GM18519 (cell line): ENCODE results near the gene RERE.

Experiments used
- ATAC-seq: cut with Tn5 transposase; IDR thresholded peaks from one replicate; pipeline ENCODE4 v1.9.1; 2021; ENCODE audit warnings: mild to moderate bottlenecking, moderate library complexity; ENCODE audit not compliant: unreplicated experiment, low FRiP score

The RERE gene

DNA sequence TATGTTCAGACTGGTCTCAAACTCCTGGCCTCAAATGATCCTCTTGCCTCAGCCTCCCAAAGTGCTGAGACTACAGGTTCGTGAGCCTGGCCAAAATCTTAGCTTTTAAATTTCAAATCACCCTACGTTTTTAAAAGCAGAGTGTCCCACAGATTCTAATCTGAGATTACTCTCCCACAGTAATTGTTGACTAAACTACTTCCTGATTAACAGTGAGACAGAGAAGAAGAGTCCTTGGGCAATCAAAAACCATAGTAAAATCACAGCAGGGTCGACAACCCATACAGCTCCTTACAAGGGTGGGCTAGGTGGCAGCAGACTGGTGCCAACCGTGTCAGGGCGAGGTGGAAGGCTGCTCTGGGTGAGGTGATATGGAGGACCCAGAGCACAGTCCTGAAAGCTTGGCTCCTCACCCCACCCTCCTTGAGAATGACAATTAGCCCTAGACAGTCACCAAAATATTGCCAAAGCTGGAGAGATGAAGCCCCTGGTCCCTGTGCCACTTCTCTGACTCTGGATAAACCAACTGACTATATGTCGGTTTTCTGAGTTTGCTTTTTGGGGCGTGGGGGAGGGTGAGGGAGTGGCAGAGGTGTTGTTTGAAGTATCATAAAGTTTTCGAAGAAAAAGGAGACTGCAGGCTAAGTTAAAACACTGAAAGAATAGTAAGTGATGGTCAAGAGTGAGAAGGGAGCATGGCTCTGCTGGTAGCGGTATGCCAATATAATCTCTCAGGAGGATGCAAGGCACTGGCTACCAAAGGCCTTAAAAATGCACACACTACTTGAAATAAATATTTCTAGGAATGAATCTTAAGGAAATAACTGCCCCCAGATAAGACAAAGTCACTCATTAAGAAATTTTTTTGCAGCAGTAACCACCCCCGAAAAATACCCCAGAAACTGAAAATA lies 412.7 kb downstream of the RERE start:
- no peak for ATAC-seq

DNA sequence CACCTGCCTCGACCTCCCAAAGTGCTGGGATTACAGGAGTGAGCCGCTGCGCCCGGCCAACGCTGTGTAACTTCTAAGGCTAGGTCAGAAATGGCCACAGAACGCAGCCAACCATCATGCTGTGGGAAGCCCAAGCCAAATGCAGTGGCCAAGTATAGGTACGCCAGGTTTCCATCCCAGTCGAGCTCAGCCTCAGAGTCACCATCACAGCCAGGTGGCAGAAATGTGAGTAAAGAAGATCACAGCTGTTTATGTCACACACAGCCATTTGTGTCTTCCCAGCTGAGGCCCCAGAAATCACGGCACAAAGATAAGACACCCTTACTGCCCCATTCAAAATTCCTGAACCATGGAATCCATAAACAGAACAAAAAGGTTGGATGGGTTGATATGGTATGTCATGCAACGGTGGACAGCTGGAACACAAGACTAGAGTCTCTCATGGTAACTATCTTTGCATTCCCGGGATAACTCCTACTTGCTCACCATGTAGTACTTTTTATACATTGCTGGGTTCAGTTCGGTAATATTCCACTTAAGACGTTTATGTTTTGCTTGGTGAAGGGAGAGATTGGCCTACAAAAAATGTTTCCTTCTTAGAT lies 415.2 kb downstream of the RERE start:
- no peak for ATAC-seq

DNA sequence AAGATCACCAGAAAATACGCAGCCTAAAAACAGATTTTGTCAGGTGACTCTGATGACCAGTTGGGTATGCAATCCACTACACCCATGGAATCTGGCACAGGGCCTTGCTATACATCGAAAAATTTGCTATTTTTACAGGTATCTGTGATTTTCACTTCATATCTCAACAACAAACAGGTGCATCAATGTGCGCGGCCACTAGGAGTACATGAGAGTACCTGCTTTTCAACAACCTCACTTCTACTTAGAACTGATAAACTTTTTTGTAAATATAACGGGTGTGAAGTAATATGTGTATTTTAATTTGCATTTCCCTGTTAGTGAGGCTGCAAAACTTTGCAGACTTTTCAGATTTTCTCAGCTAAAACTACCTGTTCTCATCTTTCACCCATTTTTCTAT lies 418.8 kb downstream of the RERE start:
- ATAC-seq: no peak

DNA sequence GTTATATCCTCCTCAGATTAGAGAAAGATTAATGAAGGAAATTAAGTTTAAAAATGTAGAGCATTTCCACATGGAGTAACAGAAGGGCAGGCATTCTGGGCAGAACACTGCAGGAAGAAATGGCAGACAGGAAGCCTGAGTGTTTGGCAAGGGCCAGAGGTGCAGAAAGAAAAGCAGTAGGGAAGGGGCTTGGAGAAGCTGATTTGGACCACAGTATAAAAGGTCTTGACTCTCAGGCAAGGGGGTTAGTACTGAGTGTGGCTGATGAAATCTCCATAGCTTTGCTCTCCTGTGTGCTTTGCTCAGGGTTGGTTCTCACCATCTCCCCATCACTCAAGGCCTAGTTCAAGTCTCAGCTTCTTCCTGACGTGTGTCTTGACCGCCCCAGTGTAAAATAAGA lies 419.4 kb downstream of the RERE start:
- no peak for ATAC-seq

DNA sequence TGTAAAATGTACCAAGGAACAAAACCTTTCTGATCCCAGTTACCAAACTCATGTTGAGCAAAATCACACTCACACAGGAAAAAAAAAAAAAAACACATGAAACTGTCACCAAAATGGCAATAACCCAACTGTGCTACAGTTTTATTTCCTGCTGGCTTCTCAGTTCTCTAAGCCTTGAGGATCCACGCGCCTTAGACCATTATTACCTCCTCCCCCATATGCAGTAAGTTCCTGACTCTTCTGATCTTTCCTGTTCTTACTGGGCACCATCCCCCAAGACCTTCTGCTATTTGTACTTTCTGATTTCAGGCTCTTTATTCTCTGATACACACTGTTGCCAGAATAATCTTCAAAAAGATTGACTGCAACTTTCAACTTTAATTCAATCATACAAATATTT lies 419.9 kb downstream of the RERE start:
- no peak for ATAC-seq

DNA sequence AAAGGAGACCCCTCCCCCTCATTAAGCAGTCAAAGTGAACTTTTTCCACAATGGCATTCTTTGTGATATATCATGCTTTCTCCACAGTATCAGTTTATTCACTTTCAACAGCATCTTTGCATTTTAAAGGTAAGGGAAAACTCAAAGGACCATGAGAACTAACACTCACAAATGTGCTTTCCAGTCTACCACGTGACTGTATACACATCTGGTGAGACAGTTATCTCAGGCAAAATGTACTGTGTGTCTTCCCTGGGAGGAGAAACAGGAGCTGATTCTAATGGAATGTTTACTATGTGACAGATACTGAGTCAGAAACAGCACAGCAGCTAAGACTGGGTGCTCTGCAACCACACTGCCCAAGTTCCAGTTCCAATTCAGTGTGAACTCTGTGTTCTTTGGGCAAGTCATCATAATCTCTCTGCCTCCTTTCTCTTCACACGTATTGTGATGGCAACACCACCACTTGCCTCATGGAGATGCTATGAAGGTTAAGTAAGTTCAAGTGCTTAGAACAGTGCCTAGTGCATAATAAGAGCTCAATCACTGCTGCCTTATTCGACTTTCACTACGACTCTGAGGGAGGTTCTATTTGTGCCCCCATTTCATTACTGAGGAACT lies 420.5 kb downstream of the RERE start:
- ATAC-seq: no peak

DNA sequence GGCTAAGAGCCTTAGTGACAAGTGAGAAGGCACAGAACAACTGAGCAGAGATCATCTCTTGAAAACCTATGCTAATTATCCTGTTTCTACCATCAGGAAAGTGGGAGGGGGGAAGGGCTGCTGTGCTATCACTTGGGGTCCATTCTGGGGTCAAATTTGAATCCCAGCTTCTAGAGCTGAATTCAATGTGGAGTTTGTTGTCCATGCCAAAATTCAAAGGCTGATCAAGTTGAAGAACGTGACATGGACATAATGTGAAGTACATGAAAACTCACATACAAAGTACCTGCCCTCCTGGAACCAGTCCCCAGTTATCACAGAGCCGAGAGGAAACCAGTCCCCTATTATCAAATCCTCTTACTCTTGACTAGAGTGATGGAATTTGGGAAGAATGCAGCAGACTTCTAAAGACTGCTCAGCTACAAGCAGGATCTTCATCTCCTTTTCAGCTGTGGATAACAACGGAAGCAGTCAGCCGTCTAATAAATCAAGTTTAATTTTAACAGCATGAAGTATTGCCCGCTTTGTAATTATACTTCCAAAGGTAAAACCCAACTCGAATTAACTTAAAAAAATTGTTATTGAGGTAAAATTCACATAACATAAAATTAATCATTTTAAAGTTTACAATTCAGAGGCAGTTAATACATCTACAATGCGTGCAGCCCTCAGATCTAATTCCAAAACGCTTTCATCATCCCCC lies 421.2 kb downstream of the RERE start:
- no peak for ATAC-seq

DNA sequence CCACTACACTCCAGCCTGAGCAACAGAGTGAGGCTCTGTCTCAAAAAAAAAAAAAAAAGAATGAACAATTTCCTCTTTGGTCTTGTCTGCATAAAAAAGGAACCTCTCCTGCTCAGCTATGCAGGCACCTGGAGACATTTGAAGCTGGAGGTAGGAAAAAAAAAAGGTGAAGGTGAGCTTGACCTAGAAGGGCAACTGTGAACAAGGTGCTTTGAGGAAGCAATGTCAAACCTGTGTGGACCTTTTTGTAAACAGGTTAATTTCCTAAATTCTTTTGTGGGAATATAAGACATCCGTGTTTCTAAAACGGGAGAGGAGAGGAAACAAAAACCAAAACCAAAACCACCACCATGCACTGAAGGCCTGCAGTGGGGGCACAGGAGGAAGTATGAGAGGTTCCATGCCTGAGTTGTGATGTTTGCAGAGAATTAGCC lies 422.0 kb downstream of the RERE start:
- no peak for ATAC-seq

DNA sequence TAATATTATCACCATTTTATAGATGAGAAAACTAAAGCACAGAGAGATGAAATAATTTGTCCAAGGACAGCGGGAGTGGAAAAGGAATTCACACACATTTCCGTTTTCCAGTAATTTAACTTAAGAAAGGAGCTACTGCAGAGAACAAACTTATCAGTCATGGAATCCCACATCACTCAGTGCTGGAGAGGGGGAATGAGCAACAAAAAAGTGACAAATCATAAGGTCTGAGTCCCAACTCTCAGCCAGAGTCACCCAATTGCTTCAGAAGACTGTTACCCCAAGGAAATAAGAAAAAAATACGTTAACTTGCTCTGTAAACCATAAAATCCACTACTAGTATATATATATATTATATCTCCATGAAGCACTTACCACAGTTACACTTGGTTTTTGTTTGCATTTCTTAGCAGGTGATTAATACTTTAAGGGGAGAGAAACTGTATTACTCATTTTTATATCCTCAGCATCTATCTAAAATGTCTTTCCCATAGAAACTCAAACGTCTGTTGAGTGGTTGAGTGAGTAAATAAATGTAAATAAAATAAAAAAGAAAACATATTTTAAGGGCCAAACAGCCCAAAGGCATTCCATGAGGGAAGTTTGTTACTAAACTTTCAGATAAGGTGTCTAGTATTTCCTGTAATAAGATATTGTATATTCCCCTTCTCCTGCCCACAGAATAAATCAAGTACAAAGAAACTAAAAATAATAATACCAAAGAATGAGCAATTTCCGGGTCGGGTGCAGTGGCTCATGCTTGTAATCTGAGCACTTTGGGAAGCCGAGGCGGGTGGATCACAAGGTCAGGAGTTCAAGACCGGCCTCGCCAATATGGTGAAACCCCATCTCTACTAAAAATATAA lies 422.8 kb downstream of the RERE start:
- no peak for ATAC-seq

DNA sequence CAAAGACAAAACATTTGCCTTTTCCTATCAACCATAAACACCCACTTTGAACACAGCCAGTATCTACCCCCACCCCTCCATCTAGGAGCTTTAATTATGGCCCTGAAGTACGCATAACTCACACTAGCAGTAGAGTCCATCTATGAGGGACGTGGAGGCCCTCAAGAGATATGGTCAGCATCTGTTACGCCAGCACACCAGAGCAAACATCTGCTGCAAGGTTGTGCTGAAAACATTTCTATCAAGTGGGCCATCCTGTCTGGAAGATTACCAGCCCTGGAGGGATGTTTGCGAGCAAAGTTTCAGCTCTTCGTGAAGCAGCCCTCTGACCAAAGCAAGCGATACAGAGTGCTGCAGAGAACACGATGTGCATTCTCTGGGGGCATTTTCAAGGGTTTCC lies 424.9 kb downstream of the RERE start:
- no peak for ATAC-seq

DNA sequence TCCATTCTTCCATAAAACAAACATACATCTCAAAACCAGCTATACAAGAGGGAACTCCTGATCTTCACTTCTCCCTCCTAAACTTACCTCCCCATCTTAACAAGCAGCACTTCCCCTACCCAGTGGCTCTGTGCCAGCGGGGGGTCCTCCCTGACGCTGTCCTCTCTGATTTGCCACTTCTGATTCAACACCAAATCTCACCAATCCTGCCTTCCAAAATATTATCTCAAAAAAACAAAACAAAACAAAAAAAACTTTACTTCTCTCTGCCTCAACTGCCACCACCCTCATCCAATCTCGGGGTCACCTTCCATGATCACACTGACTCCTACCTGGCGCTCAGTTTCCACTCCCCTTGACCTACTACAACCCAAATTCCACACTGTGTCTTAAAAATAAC lies 426.7 kb downstream of the RERE start:
- no peak for ATAC-seq

DNA sequence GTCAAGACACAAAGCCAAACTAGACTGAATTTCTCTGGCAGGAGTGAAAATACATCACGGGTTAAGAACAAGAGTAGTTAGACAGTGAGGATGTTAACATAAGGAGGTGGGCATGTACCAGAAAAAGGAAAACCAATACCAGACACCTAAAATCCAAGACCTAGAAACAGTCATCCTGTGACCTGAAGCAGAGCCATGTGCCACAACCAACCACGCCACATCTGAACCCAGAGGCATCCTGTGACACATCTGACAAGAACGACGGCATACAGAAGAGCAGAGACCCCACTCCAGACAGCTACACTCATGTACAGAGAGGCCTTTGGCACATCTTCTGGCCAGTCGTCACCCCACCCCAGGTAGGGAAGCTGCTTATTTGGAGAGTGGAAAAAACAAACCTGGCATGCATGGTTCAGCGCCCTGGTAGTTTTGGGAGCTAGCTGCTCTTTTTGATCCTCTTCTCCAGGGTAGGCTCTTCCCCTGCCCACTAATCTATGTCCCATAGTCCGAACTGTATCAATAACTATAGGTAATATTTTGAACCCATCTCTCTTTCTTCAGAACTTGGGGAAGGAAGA lies 427.4 kb downstream of the RERE start:
- no peak for ATAC-seq

DNA sequence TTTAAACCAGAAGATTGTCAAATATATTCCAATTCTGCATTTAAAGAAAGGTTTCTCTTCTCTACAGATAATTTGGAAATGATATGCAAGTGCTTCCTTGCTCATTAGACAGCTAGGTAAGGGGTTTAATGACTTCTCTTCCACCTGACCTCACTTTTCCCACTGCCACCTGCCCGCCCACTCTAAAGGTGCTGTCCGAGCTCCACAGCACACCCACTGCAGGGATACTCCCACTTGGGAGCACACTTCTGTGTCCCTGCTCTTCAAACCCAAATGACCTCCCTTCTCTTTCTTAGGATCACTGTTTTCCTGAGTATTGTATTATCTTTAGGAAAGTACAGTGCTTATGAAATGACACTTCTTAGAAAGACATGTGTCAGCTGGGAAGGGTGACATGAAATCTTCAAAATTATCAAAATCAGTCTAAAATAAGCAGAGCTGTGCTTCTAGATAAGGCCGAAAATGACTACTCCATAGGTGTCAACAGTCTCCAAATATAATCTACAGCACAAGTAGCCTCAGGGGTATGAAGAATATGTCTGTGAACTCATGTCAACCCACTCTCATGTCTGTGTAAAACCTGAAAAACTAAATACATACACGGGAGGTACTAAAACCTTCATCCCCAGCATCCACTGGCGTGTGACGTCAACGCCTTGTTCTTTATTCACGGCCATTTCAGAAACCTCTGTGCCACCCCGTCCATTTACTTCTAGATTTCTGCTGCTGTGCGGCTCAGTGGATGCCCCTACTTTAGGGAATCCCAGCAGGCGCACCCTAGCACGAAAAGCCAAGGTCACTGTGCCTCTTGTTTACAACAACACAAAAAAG lies 428.5 kb downstream of the RERE start:
- no peak for ATAC-seq

DNA sequence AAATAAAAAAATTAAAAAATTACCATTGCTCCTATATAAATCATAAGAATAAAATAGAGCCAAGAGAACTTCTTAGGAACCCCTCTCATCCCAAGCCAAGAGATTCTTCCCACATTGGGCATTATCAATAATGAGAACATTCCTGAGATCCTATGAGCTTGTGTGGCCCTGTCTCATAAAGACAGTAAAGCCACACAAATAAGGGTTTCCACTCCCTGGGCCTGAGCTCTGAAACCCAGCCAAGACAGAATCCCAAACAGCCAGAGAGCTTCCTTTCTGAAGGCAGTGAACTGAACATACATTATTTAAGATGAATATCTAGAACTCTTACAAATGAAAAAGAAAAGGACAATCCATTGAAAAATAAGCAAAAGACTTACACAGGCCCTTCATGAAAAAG lies 431.2 kb downstream of the RERE start:
- ATAC-seq: no peak

DNA sequence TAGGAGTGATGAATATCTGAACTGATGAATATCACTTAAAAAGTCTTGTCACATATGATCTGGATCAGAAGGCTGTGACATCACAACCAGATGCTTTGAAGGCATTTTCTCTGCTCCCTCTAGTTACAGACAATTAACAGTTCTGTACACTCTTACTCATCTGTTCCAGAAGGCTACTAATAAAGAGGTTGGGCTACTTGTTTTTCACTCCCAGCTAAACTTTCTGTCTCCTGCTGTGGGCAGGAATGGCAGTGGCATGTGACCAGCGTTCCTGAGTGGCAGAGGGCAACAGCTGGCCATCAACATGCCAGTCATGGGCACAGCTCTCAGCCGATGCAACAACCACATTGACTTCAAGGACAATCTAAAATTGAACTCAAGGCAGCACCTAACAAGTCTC lies 432.9 kb downstream of the RERE start:
- no peak for ATAC-seq

DNA sequence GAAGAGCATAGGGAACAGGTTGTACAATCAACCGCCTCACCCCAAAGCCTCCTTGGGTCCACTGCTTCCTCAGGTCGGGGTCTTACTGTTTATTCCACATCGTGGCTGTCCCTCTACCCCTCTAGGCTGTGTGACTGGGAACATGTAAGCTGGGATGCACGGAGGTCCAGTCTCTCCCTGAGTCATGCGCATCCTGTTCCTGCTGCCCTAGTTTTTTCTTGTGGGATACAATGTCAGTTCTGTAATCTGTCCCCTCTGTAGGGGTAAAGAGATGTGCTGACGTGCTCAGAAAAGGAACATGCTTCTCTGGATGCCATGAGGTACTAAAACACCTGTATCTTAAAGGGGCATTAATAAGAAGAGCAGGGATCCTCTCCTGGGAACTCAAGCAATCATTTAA lies 433.4 kb downstream of the RERE start:
- no peak for ATAC-seq

DNA sequence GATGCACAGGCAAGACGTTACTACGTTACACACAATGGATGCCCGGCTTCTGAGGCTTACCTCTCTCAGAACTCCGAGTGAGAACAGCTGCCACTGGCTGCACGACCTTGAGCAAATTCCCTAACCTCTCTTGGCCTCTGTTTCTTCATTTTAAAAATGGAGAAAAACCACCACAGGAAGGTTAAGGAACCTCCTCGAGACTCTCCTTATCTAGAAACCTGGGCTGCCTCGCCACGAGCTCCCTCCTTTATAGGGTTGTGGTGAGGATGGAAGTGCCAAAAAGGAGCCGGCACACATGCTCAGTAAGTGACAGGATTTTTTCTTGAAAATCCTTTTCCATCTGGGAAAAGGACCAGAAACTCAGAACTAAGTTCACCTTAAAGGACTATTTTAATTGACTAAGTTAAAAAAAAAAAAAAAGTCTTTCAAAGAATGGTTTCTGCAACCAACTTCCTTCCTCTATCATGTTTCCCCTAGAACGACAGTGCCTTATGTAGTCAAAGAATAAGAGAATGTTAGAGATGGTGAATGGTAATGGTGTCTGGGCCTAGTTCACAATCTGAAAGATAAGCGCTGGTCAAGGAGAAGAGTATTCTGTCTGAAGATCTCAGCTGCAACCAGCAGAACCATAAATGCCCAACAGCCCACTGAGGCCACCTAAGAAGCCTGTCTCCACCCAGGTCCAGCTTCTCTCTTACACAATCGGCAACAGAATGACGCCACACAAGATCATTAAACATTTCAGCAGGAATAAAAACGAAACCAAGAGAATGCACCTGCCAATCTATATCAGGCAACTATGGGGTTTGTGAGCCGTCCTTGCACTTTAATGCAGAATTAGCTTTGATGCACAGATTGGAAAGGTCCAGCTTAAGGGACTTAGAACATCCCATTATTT lies 434.6 kb downstream of the RERE start:
- ATAC-seq: no peak

DNA sequence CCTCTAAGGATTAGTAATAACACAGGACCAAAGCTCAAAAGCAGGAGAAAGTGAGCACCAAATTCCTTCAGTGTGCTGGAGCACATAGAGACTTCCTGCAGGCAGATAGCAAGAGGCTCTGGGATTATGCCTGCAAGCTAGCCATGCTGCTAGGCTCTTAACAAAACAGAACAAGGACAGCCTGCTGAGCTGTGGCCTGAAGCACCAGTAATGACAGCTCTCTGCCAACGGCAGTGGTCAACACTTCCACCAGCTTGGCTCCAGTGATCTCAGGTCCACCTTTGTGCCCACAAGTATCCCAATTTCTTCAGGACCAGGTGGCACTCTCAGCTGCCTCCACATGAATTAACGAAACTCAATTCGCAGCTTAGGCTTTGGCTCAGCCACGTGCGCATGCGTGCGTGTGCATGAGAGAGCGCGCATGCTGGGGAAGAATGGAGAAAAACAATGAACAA lies 435.4 kb downstream of the RERE start:
- ATAC-seq: no peak
